Upper lobe of left lung (tissue), 4 donors: ENCODE data around the gene SNX33.

Experiments
- CTCF ChIP-seq, 6 experiments: fragments of 450-650 bp in 4 of 6; fragments of 200-600 bp in 2 of 6; sonication (generic) in 2 of 6; IDR thresholded peaks; one replicate each; pipeline ENCODE4 v1.5.1; 2016 to 2019; ENCODE audit warnings: antibody characterized with exemption in 6 of 6
- EP300 ChIP-seq, 4 donors: sonication (generic); formaldehyde crosslinking; IDR thresholded peaks; one replicate each; pipeline ENCODE4 v1.5.1; 2017; ENCODE audit warnings: antibody characterized with exemption in 4 of 4, control low read depth in 2 of 4
- POLR2A ChIP-seq, 4 donors: fragments of 450-650 bp; IDR thresholded peaks; one replicate each; pipeline ENCODE4 v1.5.1; 2016 to 2017; ENCODE audit warnings: antibody characterized with exemption in 4 of 4, mild to moderate bottlenecking in 2 of 4

DNA sequence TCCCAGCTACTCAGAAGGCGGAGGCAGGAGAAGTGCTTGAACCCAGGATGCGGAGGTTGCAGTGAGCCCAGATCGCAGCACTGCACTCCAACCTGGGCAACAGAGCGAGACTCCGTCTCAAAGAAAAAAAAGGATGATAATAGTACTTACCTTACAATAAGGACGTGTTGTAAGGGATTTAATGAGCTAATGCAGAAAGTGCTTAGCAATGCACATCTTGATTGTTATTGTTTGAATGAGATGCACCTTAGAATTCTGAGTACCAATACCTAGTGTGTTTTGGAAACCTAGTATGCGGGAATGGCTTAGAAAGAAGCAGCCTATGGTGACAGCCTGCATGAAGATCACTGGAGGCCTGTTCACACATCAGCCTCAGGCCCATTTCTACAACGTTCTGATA lies 41.7 kb upstream of the SNX33 start:
- no peak for TF ChIP-seq CTCF (IDR thresholded peaks at IDR 0.05)
- TF ChIP-seq EP300 (IDR thresholded peaks at IDR 0.05) = no peak
- no peak for TF ChIP-seq POLR2A (IDR thresholded peaks at IDR 0.05)
